GM21786 (cell line): ENCODE measurements around the gene CHID1.
A peak's percentile ranks its signal among the peaks of the same experiment; 100 is the strongest.

Source experiments
- ATAC-seq: cut with Tn5 transposase; IDR thresholded peaks from one replicate; pipeline ENCODE4 v1.9.1; 2021; ENCODE audit not compliant: unreplicated experiment

The CHID1 gene

GRCh38 chr11:933142-933851, 22.7 kb upstream of the CHID1 start:
- no peak for ATAC-seq

- ATAC-seq = no peak
Observed at GRCh38 chr11:932435-932834, 21.8 kb upstream of the CHID1 start.

- ATAC-seq = no peak
Observed at GRCh38 chr11:931385-931784, 20.8 kb upstream of the CHID1 start.

- no peak for ATAC-seq
Observed at GRCh38 chr11:929405-929804, 18.8 kb upstream of the CHID1 start.

- no peak for ATAC-seq
Observed at GRCh38 chr11:928786-929185, 18.2 kb upstream of the CHID1 start.

- ATAC-seq = no peak
Observed at GRCh38 chr11:927871-928270, 17.3 kb upstream of the CHID1 start.

GRCh38 chr11:926341-926916, 15.8 kb upstream of the CHID1 start:
- no peak for ATAC-seq

GRCh38 chr11:925496-926301, 15.1 kb upstream of the CHID1 start, which contains the start of gene AP2A2:
Gene AP2A2, plus strand, starts transcription at chr11:925870. Its CDS starts 152 bp downstream, at chr11:926022.
- peak; percentile 75 for ATAC-seq

GRCh38 chr11:925158-925495, 14.5 kb upstream of the CHID1 start:
- ATAC-seq = no peak

GRCh38 chr11:924406-925157, 14.0 kb upstream of the CHID1 start:
- ATAC-seq = no peak

GRCh38 chr11:923691-924405, 13.2 kb upstream of the CHID1 start:
- no peak for ATAC-seq

GRCh38 chr11:921921-922678, 11.5 kb upstream of the CHID1 start:
- ATAC-seq = no peak

GRCh38 chr11:917426-917825, 6.8 kb upstream of the CHID1 start:
- no peak for ATAC-seq

GRCh38 chr11:914747-915501, 4.3 kb upstream of the CHID1 start:
- ATAC-seq = no peak

GRCh38 chr11:914204-914603, 3.6 kb upstream of the CHID1 start:
- ATAC-seq = no peak

- ATAC-seq = no peak
Observed at GRCh38 chr11:913043-913442, 2.4 kb upstream of the CHID1 start.

- ATAC-seq = no peak
Observed at GRCh38 chr11:912266-912665, 1.7 kb upstream of the CHID1 start.

- ATAC-seq = no peak
Observed at GRCh38 chr11:911890-912219, 1.2 kb upstream of the CHID1 start.
